Naive thymus-derived CD4-positive, alpha-beta T cell (primary cell): ENCODE results near the gene HLA-DMA. TPM values are rescaled to one million over a fixed set of nuclear protein-coding genes. Genes with fewer than 3 reads are reported as not detected.

ENCODE experiments used
- ATAC-seq: fragments of 150-1000 bp; cut with Tn5 transposase; 2 replicates; pipeline ENCODE4 v1.10.0; 2021; ENCODE audit warnings: mild to moderate bottlenecking, moderate library complexity
- CTCF ChIA-PET: fragments of 350-600 bp; sonication (Branson Sonifier 250); formaldehyde crosslinking; loops from one replicate; lab custom pipeline; 2021; ENCODE audit warnings: antibody characterized with exemption; lab: Charles Lee
- POLR2A ChIA-PET: fragments of 350-600 bp; sonication (Branson Sonifier 250); formaldehyde crosslinking; loops from one replicate; lab custom pipeline; 2021; ENCODE audit warnings: antibody characterized with exemption, inconsistent platforms; lab: Charles Lee
- DNase-seq, 9 donors: peaks; one replicate each; pipeline versions ENCODE4 v3.0.0 to v3.0.0-alpha.2; 2020 to 2022; ENCODE audit warnings: mixed read lengths in 1 of 9
- H3K27ac ChIP-seq: one replicate; pipeline ENCODE4 v1.7.0; 2013; ENCODE audit warnings: mild to moderate bottlenecking, low read depth, low read length, moderate library complexity
- H3K27me3 ChIP-seq, 2 donors: one replicate each; pipeline ENCODE4 v1.7.0; 2013; ENCODE audit warnings: low read length in 2 of 2, mild to moderate bottlenecking in 2 of 2, moderate library complexity in 2 of 2; ENCODE audit not compliant: control insufficient read depth in 2 of 2, insufficient read depth in 2 of 2
- H3K36me3 ChIP-seq, 3 experiments: 1 replicate in 2 of 3; 2 replicates in 1 of 3; pipeline ENCODE4 v1.7.0; 2013; ENCODE audit warnings: low read length in 3 of 3, mild to moderate bottlenecking in 3 of 3, moderate library complexity in 1 of 3; ENCODE audit not compliant: insufficient read depth in 3 of 3, control insufficient read depth in 2 of 3
- H3K4me1 ChIP-seq, 2 donors: one replicate each; pipeline ENCODE4 v1.7.0; 2013; ENCODE audit warnings: low read length in 2 of 2, mild to moderate bottlenecking in 2 of 2, moderate library complexity in 1 of 2; ENCODE audit not compliant: control insufficient read depth in 2 of 2, insufficient read depth in 2 of 2
- H3K4me3 ChIP-seq: 2 replicates; pipeline ENCODE4 v1.7.0; 2013; ENCODE audit warnings: mild to moderate bottlenecking, low read length
- H3K9me3 ChIP-seq, 3 experiments: 1 replicate in 2 of 3; 2 replicates in 1 of 3; pipeline ENCODE4 v1.7.0; 2013; ENCODE audit warnings: low read length in 3 of 3; ENCODE audit not compliant: control insufficient read depth in 2 of 3
- H3K27ac Mint-ChIP-seq, 9 donors: one replicate each; pipeline ENCODE4 v1.8.0; 2020 to 2022; ENCODE audit warnings: mixed read lengths in 9 of 9, mild to moderate bottlenecking in 8 of 9, moderate library complexity in 5 of 9, inconsistent platforms in 2 of 9
- H3K27me3 Mint-ChIP-seq, 5 donors: one replicate each; pipeline ENCODE4 v1.8.0; 2021 to 2022; ENCODE audit warnings: mixed read lengths in 5 of 5, mild to moderate bottlenecking in 1 of 5
- H3K36me3 Mint-ChIP-seq, 5 donors: one replicate each; pipeline ENCODE4 v1.8.0; 2020 to 2022; ENCODE audit warnings: mixed read lengths in 5 of 5, mild to moderate bottlenecking in 3 of 5, inconsistent platforms in 1 of 5
- H3K4me1 Mint-ChIP-seq, 7 donors: one replicate each; pipeline ENCODE4 v1.8.0; 2020 to 2022; ENCODE audit warnings: mixed read lengths in 7 of 7, mild to moderate bottlenecking in 3 of 7, inconsistent platforms in 1 of 7
- H3K4me3 Mint-ChIP-seq, 10 donors: one replicate each; pipeline ENCODE4 v1.8.0; 2020 to 2022; ENCODE audit warnings: mild to moderate bottlenecking in 10 of 10, mixed read lengths in 10 of 10, moderate library complexity in 6 of 10, inconsistent platforms in 2 of 10
- H3K9me3 Mint-ChIP-seq, 11 donors: one replicate each; pipeline ENCODE4 v1.8.0; 2020 to 2022; ENCODE audit warnings: mixed read lengths in 11 of 11, mild to moderate bottlenecking in 4 of 11, inconsistent platforms in 1 of 11, moderate library complexity in 1 of 11
- intact Hi-C, 2 donors: fragments of 100-400 bp; cut with micrococcal nuclease; formaldehyde crosslinking; loops; one replicate each; pipeline ENCODE4 v1.15.1; 2023
- polyA plus RNA-seq, 2 donors: library from polyadenylated mRNA; unstranded; fragments of 300-500 nt; fragmentation: Illumina TruSeq; gene quantifications; one replicate each; pipeline ENCODE4 v1.2.3, GENCODE V29; 2021
- total RNA-seq, 6 experiments: library from RNA in 5 of 6; stranded (reverse) in 5 of 6; gene quantifications; 1 replicate in 5 of 6; 2 replicates in 1 of 6; pipeline ENCODE4 v1.2.3 and lab custom pipeline; 2021 to 2026

Gene HLA-DMA
- total and polyA plus RNA-seq, 7 experiments from 2014 or later: 12.5 to 120 (median 25.6) TPM

DNA sequence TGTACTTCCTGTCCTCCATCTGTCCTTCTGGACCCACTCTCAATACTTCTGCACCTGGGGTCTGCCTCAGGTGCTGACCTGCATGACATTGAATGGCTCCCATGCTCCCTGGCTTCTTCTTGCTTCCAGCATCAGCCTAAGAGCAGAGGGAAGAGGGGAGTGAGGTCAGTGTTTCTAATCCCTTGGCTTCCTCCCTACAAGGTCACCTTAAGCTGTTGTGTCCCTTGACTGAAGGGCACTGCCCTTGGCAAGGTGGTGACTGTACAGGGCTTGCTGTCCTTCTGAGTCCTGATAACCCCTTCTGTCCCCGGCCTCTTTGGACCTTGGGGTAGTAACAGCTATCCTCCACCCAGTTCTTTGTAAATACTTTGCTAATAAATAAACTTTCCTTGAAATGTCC is 21.7 kb downstream of the HLA-DMA start:
- Histone ChIP-seq H3K4me3 (no peak overlapping the region), H3K27me3 (no peaks in the 10 kb centered on the region), H3K36me3 (peaks cover 0 to 6% (median 0%) of the 10 kb centered on the region in 3 experiments), H3K4me1 (no peaks in the 10 kb centered on the region), H3K9me3 (no peaks in the 10 kb centered on the region), H3K27ac (no peak overlapping the region)
- ChIA-PET POLR2A (interaction anchor here (1.1 to 14.8 kb wide), 2 partner anchors 17 to 43 kb away, joined by 4 to 614 read pairs; partner anchors contain the start of gene BRD2), CTCF (interaction anchor here (1.1 to 15.9 kb wide), 6 partner anchors 11 to 103 kb away, joined by 3 to 411 read pairs (median 18); partner anchors contain the start of genes BRD2 and HLA-DMA)
- Mint-ChIP-seq H3K27ac (peak overlapping the region in 1 of 9 donors; percentile 20), H3K4me3 (no peak overlapping the region), H3K9me3 (no peaks in the 10 kb centered on the region), H3K36me3 (peaks cover 0 to 4% (median 0%) of the 10 kb centered on the region in 5 donors), H3K4me1 (peaks cover 0 to 12% (median 6%) of the 10 kb centered on the region in 7 donors), H3K27me3 (peaks cover 0 to 43% (median 0%) of the 10 kb centered on the region in 5 donors)
- DNase-seq (no peak), ATAC-seq (no peak)
- intact Hi-C loops: no loop called here

DNA sequence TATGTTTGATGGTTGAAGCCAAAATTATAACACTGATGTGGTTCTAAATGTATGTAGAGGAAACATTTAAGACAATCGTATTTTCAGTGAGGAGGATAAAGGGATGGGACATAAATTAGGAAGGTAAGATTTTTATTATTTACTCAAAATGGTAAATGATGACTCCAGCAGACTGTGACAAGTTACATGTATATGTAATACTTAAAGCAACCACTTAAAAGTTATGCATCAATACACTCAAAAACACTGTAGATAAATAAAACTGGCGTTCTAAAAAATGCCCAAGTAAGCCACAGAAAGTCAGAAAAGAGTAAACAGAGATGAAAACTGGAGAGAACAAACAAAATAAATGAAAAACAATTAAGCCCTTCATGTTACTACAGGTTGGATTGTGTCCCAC is 30.8 kb downstream of the HLA-DMA start:
- H3K27ac ChIP-seq: no peak overlapping the region
- no peak overlapping the region for H3K4me3 ChIP-seq
- no peak overlapping the region for H3K4me3 Mint-ChIP-seq
- no peaks in the 10 kb centered on the region for H3K36me3 ChIP-seq
- no peaks in the 10 kb centered on the region for H3K36me3 Mint-ChIP-seq
- ATAC-seq: no peak
- H3K27ac Mint-ChIP-seq: no peak overlapping the region
- ChIA-PET POLR2A (interaction anchor here (0.6 kb wide), 1 partner anchor 50 kb away, joined by 3 read pairs; no protein-coding TSS in a partner anchor), CTCF (no interaction called here)
- peaks cover 0 to 44% (median 16%) of the 10 kb centered on the region in 5 donors for H3K27me3 Mint-ChIP-seq
- intact Hi-C loops: no loop called here
- H3K9me3 Mint-ChIP-seq: no peaks in the 10 kb centered on the region
- H3K27me3 ChIP-seq: no peaks in the 10 kb centered on the region
- H3K9me3 ChIP-seq: no peaks in the 10 kb centered on the region
- no peaks in the 10 kb centered on the region for H3K4me1 Mint-ChIP-seq
- no peaks in the 10 kb centered on the region for H3K4me1 ChIP-seq
- no peak for DNase-seq

DNA sequence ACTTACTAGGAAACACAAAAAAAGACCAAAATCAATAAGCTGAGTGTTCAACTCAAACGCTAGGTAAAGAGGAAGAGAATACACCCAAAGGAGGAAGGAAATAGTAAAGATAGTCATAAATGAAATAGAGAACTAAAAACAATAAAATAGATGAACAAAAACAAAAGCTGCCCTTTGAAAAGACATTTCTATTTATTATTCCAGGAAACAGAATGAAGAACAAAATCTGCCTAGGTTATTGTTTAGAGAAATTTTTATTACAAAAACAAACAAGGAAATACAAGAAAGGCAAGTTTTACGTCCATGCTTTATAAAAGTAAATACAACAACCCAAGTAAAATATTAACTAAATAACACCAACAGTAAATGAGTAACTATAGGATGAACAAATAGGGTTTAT is 32.2 kb downstream of the HLA-DMA start:
- H3K4me3 ChIP-seq: no peak overlapping the region
- H3K36me3 Mint-ChIP-seq: no peaks in the 10 kb centered on the region
- peaks cover 0 to 50% (median 16%) of the 10 kb centered on the region in 5 donors for H3K27me3 Mint-ChIP-seq
- intact Hi-C loops: no loop called here
- ChIA-PET POLR2A (no interaction called here), CTCF (interaction anchor here (0.7 to 0.9 kb wide), 2 partner anchors 15 to 35 kb away, joined by 3 read pairs; no protein-coding TSS in a partner anchor)
- no peaks in the 10 kb centered on the region for H3K9me3 Mint-ChIP-seq
- H3K27me3 ChIP-seq: no peaks in the 10 kb centered on the region
- DNase-seq (no peak), ATAC-seq (no peak)
- H3K9me3 ChIP-seq: no peaks in the 10 kb centered on the region
- H3K4me1 ChIP-seq: no peaks in the 10 kb centered on the region
- no peak overlapping the region for H3K27ac ChIP-seq
- H3K4me1 Mint-ChIP-seq: peaks cover 0 to 3% (median 0%) of the 10 kb centered on the region in 7 donors
- no peak overlapping the region for H3K27ac Mint-ChIP-seq
- no peak overlapping the region for H3K4me3 Mint-ChIP-seq
- H3K36me3 ChIP-seq: no peaks in the 10 kb centered on the region

GRCh38 chr6:32912951-32913350 is 39.9 kb downstream of the HLA-DMA start:
- intact Hi-C loops: no loop called here
- no peaks in the 10 kb centered on the region for H3K36me3 ChIP-seq
- Mint-ChIP-seq H3K36me3 (no peaks in the 10 kb centered on the region), H3K4me1 (peaks cover 0 to 4% (median 0%) of the 10 kb centered on the region in 7 donors), H3K9me3 (no peaks in the 10 kb centered on the region), H3K27me3 (peaks cover 0 to 54% (median 15%) of the 10 kb centered on the region in 5 donors), H3K4me3 (no peak overlapping the region), H3K27ac (no peak overlapping the region)
- CTCF ChIA-PET: interaction anchor here (0.8 to 1.2 kb wide), 2 partner anchors 21 to 45 kb away, joined by 3 to 5 read pairs; no protein-coding TSS in a partner anchor
- H3K4me3 ChIP-seq: no peak overlapping the region
- no peaks in the 10 kb centered on the region for H3K9me3 ChIP-seq
- H3K4me1 ChIP-seq: no peaks in the 10 kb centered on the region
- no peaks in the 10 kb centered on the region for H3K27me3 ChIP-seq
- POLR2A ChIA-PET: interaction anchor here (1.1 kb wide), 1 partner anchor 29 kb away, joined by 3 read pairs; no protein-coding TSS in a partner anchor
- ATAC-seq (no peak), DNase-seq (no peak)
- no peak overlapping the region for H3K27ac ChIP-seq

DNA sequence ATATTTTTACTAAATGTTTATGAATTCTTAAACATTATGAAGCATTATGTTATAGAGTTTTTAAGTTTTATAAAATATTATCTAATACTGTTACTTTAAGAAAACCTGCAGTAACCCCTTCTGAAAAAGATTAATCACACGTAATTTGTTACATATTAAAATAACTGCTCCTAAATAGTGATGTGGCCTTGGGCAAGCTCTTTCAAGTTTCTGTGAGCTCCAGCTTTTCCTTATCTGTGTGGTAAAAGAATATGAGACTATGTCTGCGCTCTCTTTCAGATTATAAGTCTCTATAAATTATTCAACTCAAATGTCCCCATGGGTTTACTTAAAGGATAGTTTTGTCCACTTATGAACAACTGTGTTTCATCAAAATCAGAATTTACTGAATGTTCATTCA is 44.0 kb downstream of the HLA-DMA start:
- Mint-ChIP-seq H3K27me3 (peaks cover 0 to 33% (median 9%) of the 10 kb centered on the region in 5 donors), H3K4me3 (no peak overlapping the region), H3K9me3 (no peaks in the 10 kb centered on the region), H3K27ac (no peak overlapping the region), H3K4me1 (peaks cover 0 to 4% (median 0%) of the 10 kb centered on the region in 7 donors), H3K36me3 (peaks cover 0 to 4% (median 0%) of the 10 kb centered on the region in 5 donors)
- intact Hi-C loops: no loop called here
- no peaks in the 10 kb centered on the region for H3K9me3 ChIP-seq
- CTCF ChIA-PET: no interaction called here
- H3K27me3 ChIP-seq: no peaks in the 10 kb centered on the region
- no peaks in the 10 kb centered on the region for H3K36me3 ChIP-seq
- ATAC-seq (no peak), DNase-seq (no peak)
- no peak overlapping the region for H3K4me3 ChIP-seq
- POLR2A ChIA-PET: no interaction called here
- no peaks in the 10 kb centered on the region for H3K4me1 ChIP-seq
- no peak overlapping the region for H3K27ac ChIP-seq

DNA sequence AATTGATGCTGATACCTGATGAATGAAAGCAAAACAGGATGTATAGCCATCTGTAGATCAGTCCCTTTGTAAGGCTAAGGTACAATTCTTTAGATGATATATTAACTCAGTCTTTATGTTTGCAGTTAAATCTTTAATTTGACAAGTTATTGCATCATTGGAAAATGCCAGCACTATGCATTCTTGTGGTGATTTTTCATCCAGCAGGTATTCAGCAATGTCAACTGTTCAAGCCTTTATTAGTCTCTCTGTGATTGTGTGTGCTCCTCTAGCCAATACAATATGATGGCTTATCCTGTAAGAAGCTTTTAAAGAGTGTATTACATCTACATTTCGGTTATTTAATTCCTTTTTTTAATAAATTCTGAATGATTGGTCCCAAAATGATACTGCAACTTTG is 46.4 kb downstream of the HLA-DMA start:
- Mint-ChIP-seq H3K36me3 (peaks cover 0 to 4% (median under 1%) of the 10 kb centered on the region in 5 donors), H3K9me3 (no peaks in the 10 kb centered on the region), H3K4me1 (peaks cover 0 to 6% (median 0%) of the 10 kb centered on the region in 7 donors), H3K27ac (no peak overlapping the region), H3K27me3 (peaks cover 0 to 20% (median 6%) of the 10 kb centered on the region in 5 donors), H3K4me3 (no peak overlapping the region)
- POLR2A ChIA-PET: no interaction called here
- H3K9me3 ChIP-seq: no peaks in the 10 kb centered on the region
- CTCF ChIA-PET: interaction anchor here (1.1 to 1.6 kb wide), 2 partner anchors 20 to 68 kb away, joined by 3 to 4 read pairs; partner anchors contain the start of gene TAP2
- H3K4me1 ChIP-seq: no peaks in the 10 kb centered on the region
- no peak overlapping the region for H3K27ac ChIP-seq
- no peak for ATAC-seq
- H3K36me3 ChIP-seq: no peaks in the 10 kb centered on the region
- H3K4me3 ChIP-seq: no peak overlapping the region
- no peak for DNase-seq
- intact Hi-C loops: no loop called here
- H3K27me3 ChIP-seq: no peaks in the 10 kb centered on the region
